Endodermal cell (in vitro differentiated cells): ENCODE results near the gene PWWP2A. TPM values are rescaled to one million over a fixed set of nuclear protein-coding genes. Genes with fewer than 3 reads are reported as not detected.

ENCODE experiments used
- DNase-seq: peaks from one replicate; pipeline ENCODE4 v3.0.0-alpha.2; 2017
- H3K27ac ChIP-seq: 2 replicates; pipeline ENCODE4 v1.5.1; 2013; ENCODE audit warnings: mild to moderate bottlenecking, low read depth, low read length, moderate library complexity
- H3K27me3 ChIP-seq: 2 replicates; pipeline ENCODE4 v1.6.1; 2013; ENCODE audit warnings: mild to moderate bottlenecking, low read length, moderate library complexity; ENCODE audit not compliant: insufficient read depth, control insufficient read depth, poor library complexity, severe bottlenecking
- H3K36me3 ChIP-seq: 2 replicates; pipeline ENCODE4 v1.7.0; 2013; ENCODE audit warnings: mild to moderate bottlenecking, low read length, moderate library complexity; ENCODE audit not compliant: control insufficient read depth, insufficient read depth
- H3K4me1 ChIP-seq: one replicate; pipeline ENCODE4 v1.7.0; 2013; ENCODE audit warnings: low read length; ENCODE audit not compliant: control insufficient read depth, insufficient read depth
- H3K4me3 ChIP-seq: 2 replicates; pipeline ENCODE4 v1.5.1; 2013; ENCODE audit warnings: mild to moderate bottlenecking, low read length, moderate library complexity
- H3K9ac ChIP-seq: 2 replicates; pipeline ENCODE4 v1.6.1; 2013; ENCODE audit warnings: mild to moderate bottlenecking, low read length, moderate library complexity; ENCODE audit not compliant: poor library complexity, severe bottlenecking; ENCODE audit errors: extremely low read depth
- H3K9me3 ChIP-seq: 2 replicates; pipeline ENCODE4 v1.6.1; 2013; ENCODE audit warnings: mild to moderate bottlenecking, low read length, moderate library complexity; ENCODE audit not compliant: control insufficient read depth
- H3K27ac Mint-ChIP-seq: 2 replicates; pipeline ENCODE4 v1.8.0; 2020; ENCODE audit warnings: mixed read lengths
- H3K27me3 Mint-ChIP-seq: 2 replicates; pipeline ENCODE4 v1.8.0; 2021; ENCODE audit warnings: mild to moderate bottlenecking, mixed read lengths; ENCODE audit not compliant: insufficient read depth
- H3K36me3 Mint-ChIP-seq: 2 replicates; pipeline ENCODE4 v1.8.0; 2020; ENCODE audit warnings: low read depth, mixed read lengths
- H3K4me1 Mint-ChIP-seq: 2 replicates; pipeline ENCODE4 v1.8.0; 2020; ENCODE audit warnings: mixed read lengths
- H3K4me3 Mint-ChIP-seq: 2 replicates; pipeline ENCODE4 v1.8.0; 2020; ENCODE audit warnings: mild to moderate bottlenecking, moderate library complexity, mixed read lengths
- H3K9me3 Mint-ChIP-seq: 2 replicates; pipeline ENCODE4 v1.8.0; 2020; ENCODE audit warnings: mild to moderate bottlenecking, mixed read lengths
- CTCF ChIP-seq: fragments of 200-600 bp; sonication (generic); conservative IDR thresholded peaks from 2 replicates; pipeline ENCODE4 v1.5.0; 2021; ENCODE audit warnings: antibody characterized with exemption, mild to moderate bottlenecking
- WGBS, 2 experiments: methylation state at CpG; one replicate each; pipeline versions ENCODE4 v1.1.5 to v1.1.7; 2013; ENCODE audit warnings: missing lambda C conversion rate in 2 of 2, mixed read lengths in 1 of 2; ENCODE audit not compliant: insufficient coverage in 1 of 2, insufficient read length in 1 of 2; 5-methylcytosine and 5-hydroxymethylcytosine counted together
- total RNA-seq, 2 donors: library from RNA; stranded (reverse); fragmentation: NEBNext Ultra II Directional in 1 of 2; extraction: Animal tissue kit (Norgen Biotek cat#: 25700) in 1 of 2; gene quantifications; 2 replicates in 1 of 2; 3 replicates in 1 of 2; pipeline ENCODE4 v1.2.1, GENCODE V29; 2021

The PWWP2A gene
- total RNA-seq, 2 donors from 2014 or later, result 51.0 to 52.6 TPM

GRCh38 chr5:160119905-160120266 lies 636 bp upstream of the PWWP2A start:
- H3K27ac Mint-ChIP-seq, result peak overlapping the region; percentile 94
- Histone ChIP-seq H3K27ac (no peak overlapping the region), H3K27me3 (no peaks in the 10 kb centered on the region), H3K4me1 (no peaks in the 10 kb centered on the region), H3K9me3 (no peaks in the 10 kb centered on the region), H3K36me3 (peaks cover 24% of the 10 kb centered on the region), H3K9ac (no peak overlapping the region), H3K4me3 (peak overlapping the region; percentile 70)
- no peaks in the 10 kb centered on the region for H3K9me3 Mint-ChIP-seq
- no peak for DNase-seq
- peak; percentile 56 for TF ChIP-seq CTCF
- H3K4me1 Mint-ChIP-seq, result peaks cover 3% of the 10 kb centered on the region
- peaks cover 1% of the 10 kb centered on the region for H3K27me3 Mint-ChIP-seq
- 2 to 16% methylated on average over 7 to 12 of the region's 12 CpGs for WGBS, 2 experiments
- peak overlapping the region; percentile 81 for H3K4me3 Mint-ChIP-seq
- H3K36me3 Mint-ChIP-seq, result peaks cover 17% of the 10 kb centered on the region

GRCh38 chr5:160118349-160119141 lies 705 bp downstream of the PWWP2A start:
- Histone ChIP-seq H3K9me3 (peaks cover 3% of the 10 kb centered on the region), H3K4me3 (peak overlapping the region; percentile 93), H3K9ac (peak overlapping the region; percentile 76), H3K27me3 (no peaks in the 10 kb centered on the region), H3K36me3 (peaks cover 37% of the 10 kb centered on the region), H3K4me1 (no peaks in the 10 kb centered on the region), H3K27ac (peak overlapping the region; percentile 79)
- Mint-ChIP-seq H3K4me1 (peaks cover 3% of the 10 kb centered on the region), H3K27ac (peak overlapping the region; percentile 9), H3K27me3 (peaks cover 1% of the 10 kb centered on the region), H3K9me3 (no peaks in the 10 kb centered on the region), H3K4me3 (peak overlapping the region; percentile 81), H3K36me3 (peaks cover 31% of the 10 kb centered on the region)
- WGBS, 2 experiments, result 0 to 2% methylated on average over 9 to 79 of the region's 79 CpGs
- no peak for TF ChIP-seq CTCF
- peak; percentile 67 for DNase-seq

GRCh38 chr5:160116991-160117390 lies 2.3 kb downstream of the PWWP2A start:
- Mint-ChIP-seq H3K27ac (no peak overlapping the region), H3K27me3 (no peaks in the 10 kb centered on the region), H3K4me3 (peak overlapping the region; percentile 81), H3K36me3 (peaks cover 45% of the 10 kb centered on the region), H3K9me3 (peaks cover 6% of the 10 kb centered on the region), H3K4me1 (peaks cover 3% of the 10 kb centered on the region)
- Histone ChIP-seq H3K4me3 (peak overlapping the region; percentile 93), H3K9me3 (peaks cover 16% of the 10 kb centered on the region), H3K9ac (no peak overlapping the region), H3K36me3 (peaks cover 53% of the 10 kb centered on the region), H3K27me3 (no peaks in the 10 kb centered on the region), H3K4me1 (no peaks in the 10 kb centered on the region), H3K27ac (no peak overlapping the region)
- WGBS, 2 experiments, result 98 to 99% methylated on average over 5 to 7 of the region's 7 CpGs
- no peak for TF ChIP-seq CTCF
- DNase-seq, result no peak
